Gastrocnemius medialis (tissue), 4 donors: ENCODE data around the gene SYT7. TPM values are rescaled to one million over a fixed set of nuclear protein-coding genes. Genes with fewer than 3 reads are reported as not detected.

Experiments
- ATAC-seq, 2 donors: fragments of 150-250 bp; one replicate each; pipeline ENCODE4 v1.9.1; 2016
- DNase-seq, 2 donors: peaks; one replicate each; pipeline ENCODE4 v3.0.0-alpha.2; 2019
- H3K27ac ChIP-seq, 4 donors: fragments of 200-600 bp; sonication (generic); 1 replicate in 1 of 4; 2 replicates in 3 of 4; pipeline ENCODE4 v1.5.1; 2016 to 2018; ENCODE audit warnings: mild to moderate bottlenecking in 2 of 4, moderate library complexity in 1 of 4
- H3K27me3 ChIP-seq, 3 donors: fragments of 200-600 bp; sonication (generic) in 2 of 3; 1 replicate in 1 of 3; 2 replicates in 2 of 3; pipeline versions ENCODE4 v1.5.1 to v1.6.0; 2016 to 2019; ENCODE audit warnings: mild to moderate bottlenecking in 1 of 3, moderate library complexity in 1 of 3
- H3K36me3 ChIP-seq, 2 donors: fragments of 200-600 bp; sonication (generic) in 1 of 2; one replicate each; pipeline ENCODE4 v1.5.1; 2017 to 2018
- H3K4me1 ChIP-seq, 2 donors: fragments of 200-600 bp; sonication (generic) in 1 of 2; one replicate each; pipeline ENCODE4 v1.5.1; 2016 to 2017; ENCODE audit warnings: mild to moderate bottlenecking in 2 of 2
- H3K4me3 ChIP-seq, 4 donors: fragments of 200-600 bp; sonication (generic) in 3 of 4; 1 replicate in 1 of 4; 2 replicates in 3 of 4; pipeline ENCODE4 v1.5.1; 2016 to 2019; ENCODE audit warnings: mild to moderate bottlenecking in 2 of 4
- H3K9me3 ChIP-seq, 3 donors: fragments of 200-600 bp; sonication (generic) in 2 of 3; 1 replicate in 1 of 3; 2 replicates in 2 of 3; pipeline ENCODE4 v1.5.1; 2016 to 2019
- POLR2A ChIP-seq, 2 donors: fragments of 450-650 bp; IDR thresholded peaks; one replicate each; pipeline ENCODE4 v1.6.1; 2017; ENCODE audit warnings: antibody characterized with exemption in 2 of 2, mild to moderate bottlenecking in 2 of 2, moderate library complexity in 2 of 2
- in situ Hi-C, 4 donors: fragments of 200-750 bp; cut with MboI; loops; one replicate each; pipeline versions ENCODE4 v1.15.0 to v1.8.0; 2017; ENCODE audit warnings: low sequenced_read_pairs in 4 of 4
- intact Hi-C: fragments of 100-400 bp; cut with DNase I; formaldehyde crosslinking; loops from one replicate; pipeline ENCODE4 v1.15.1; 2023; ENCODE audit warnings: low total_unique reads
- total RNA-seq, 4 donors: library from RNA; depleted of rRNA; stranded (reverse); fragments of >200 nt; gene quantifications; one replicate each; pipeline versions ENCODE4 v1.1.0 to v1.2.3, GENCODE V29; 2016
- TF ChIP-seq, protein P1 (sequence below), 5 experiments: fragments of 450-650 bp in 3 of 5; fragments of 200-600 bp in 2 of 5; sonication (generic) in 2 of 5; IDR thresholded peaks in 4 of 5; conservative IDR thresholded peaks in 1 of 5; 1 replicate in 4 of 5; 2 replicates in 1 of 5; pipeline ENCODE4 v1.5.1; 2016 to 2019; ENCODE audit warnings: antibody characterized with exemption in 5 of 5, mild to moderate bottlenecking in 3 of 5, moderate library complexity in 3 of 5

The SYT7 gene
- total RNA-seq, 4 donors from 2014 or later: 0.68 to 4.9 (median 1.4) TPM

DNA sequence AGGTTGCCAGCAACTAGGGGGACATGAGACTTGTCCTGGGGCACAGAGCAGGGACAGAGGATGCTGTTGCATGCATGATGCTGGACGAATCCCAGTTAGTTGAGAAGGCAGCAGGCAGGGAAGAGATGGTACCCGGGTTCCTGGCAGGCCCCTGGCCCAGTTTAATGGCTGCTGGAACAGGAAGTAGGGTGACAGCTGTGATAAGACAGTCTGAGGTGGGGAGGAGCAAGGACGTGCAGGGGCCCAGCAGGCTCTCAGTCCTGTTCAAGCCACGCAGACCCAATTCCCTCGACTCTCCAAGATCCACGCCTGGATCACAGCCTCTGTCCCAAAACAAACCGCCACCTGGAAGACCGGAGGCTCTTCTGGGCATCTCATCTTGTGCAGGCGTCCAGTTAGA lies 40.3 kb downstream of the SYT7 start:
- H3K27me3 ChIP-seq: peaks cover 0 to 4% (median 0%) of the 10 kb centered on the region in 3 donors
- peaks cover 6% of the 10 kb centered on the region in 2 donors for H3K4me1 ChIP-seq
- H3K27ac ChIP-seq: no peak overlapping the region
- H3K9me3 ChIP-seq: no peaks in the 10 kb centered on the region
- intact Hi-C loops (no loop called here), in situ Hi-C loops (no loop called here)
- no peak for DNase-seq
- H3K36me3 ChIP-seq: no peaks in the 10 kb centered on the region
- TF ChIP-seq, protein P1, sequence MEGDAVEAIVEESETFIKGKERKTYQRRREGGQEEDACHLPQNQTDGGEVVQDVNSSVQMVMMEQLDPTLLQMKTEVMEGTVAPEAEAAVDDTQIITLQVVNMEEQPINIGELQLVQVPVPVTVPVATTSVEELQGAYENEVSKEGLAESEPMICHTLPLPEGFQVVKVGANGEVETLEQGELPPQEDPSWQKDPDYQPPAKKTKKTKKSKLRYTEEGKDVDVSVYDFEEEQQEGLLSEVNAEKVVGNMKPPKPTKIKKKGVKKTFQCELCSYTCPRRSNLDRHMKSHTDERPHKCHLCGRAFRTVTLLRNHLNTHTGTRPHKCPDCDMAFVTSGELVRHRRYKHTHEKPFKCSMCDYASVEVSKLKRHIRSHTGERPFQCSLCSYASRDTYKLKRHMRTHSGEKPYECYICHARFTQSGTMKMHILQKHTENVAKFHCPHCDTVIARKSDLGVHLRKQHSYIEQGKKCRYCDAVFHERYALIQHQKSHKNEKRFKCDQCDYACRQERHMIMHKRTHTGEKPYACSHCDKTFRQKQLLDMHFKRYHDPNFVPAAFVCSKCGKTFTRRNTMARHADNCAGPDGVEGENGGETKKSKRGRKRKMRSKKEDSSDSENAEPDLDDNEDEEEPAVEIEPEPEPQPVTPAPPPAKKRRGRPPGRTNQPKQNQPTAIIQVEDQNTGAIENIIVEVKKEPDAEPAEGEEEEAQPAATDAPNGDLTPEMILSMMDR (IDR thresholded peaks at IDR 0.05 in 4 of 5, conservative IDR thresholded peaks at IDR 0.05 in 1 of 5): no peak
- no peak for TF ChIP-seq POLR2A (IDR thresholded peaks at IDR 0.05)
- no peak for ATAC-seq
- no peak overlapping the region for H3K4me3 ChIP-seq

DNA sequence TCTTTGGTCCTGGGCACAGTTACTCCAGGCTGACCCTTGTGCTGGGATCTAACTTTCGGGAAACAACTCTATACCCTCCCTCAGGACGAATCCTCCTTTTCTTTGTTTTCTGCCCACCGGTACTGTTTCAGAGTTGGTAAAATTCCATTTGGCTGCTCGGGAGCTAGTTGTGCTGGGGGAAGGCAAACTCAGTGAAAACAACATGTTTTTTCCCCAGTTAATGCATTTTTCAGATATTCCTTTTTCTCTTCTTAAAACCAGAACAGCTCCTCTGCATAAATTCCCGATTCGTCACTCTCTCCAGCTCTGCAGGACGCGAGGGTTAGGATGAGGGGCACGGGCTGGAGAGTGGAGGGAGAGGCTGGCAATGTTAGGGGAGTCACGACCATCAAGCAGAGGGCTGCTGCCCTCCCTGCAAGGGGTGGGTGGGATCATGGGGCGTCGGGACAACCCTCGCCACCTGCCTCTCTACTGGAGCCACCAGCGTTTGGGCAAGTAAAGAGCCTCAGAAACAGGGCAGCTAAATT lies 41.0 kb downstream of the SYT7 start:
- Histone ChIP-seq H3K27ac (no peak overlapping the region), H3K4me3 (no peak overlapping the region), H3K27me3 (no peaks in the 10 kb centered on the region), H3K36me3 (no peaks in the 10 kb centered on the region), H3K4me1 (peaks cover 6% of the 10 kb centered on the region in 2 donors), H3K9me3 (no peaks in the 10 kb centered on the region)
- in situ Hi-C loops (no loop called here), intact Hi-C loops (no loop called here)
- TF ChIP-seq, protein P1 (IDR thresholded peaks at IDR 0.05 in 4 of 5, conservative IDR thresholded peaks at IDR 0.05 in 1 of 5): no peak
- TF ChIP-seq POLR2A (IDR thresholded peaks at IDR 0.05): no peak
- DNase-seq: no peak
- ATAC-seq: no peak

DNA sequence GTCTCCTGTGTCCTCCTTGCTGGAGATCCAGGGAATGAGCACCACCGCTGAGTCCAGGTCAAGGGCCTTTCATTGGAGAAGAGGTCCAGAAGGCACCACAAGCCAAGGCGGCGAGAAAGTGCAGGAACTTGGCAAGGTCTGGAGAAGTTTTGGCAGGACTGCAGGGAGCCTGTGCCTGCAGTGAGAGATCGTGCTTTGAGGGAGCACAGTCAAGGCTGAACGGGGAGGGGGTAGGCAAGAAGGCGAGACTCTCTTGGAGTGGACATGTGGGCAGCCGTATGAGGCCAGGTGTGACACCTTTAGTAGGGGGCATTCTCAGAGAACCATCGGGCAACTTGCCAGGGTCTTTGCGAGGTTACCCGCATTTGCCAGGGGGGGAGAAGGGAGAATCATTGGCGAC lies 41.9 kb downstream of the SYT7 start:
- no peak overlapping the region for H3K4me3 ChIP-seq
- no peaks in the 10 kb centered on the region for H3K9me3 ChIP-seq
- TF ChIP-seq POLR2A (IDR thresholded peaks at IDR 0.05): no peak
- TF ChIP-seq, protein P1 (IDR thresholded peaks at IDR 0.05 in 4 of 5, conservative IDR thresholded peaks at IDR 0.05 in 1 of 5): no peak
- H3K4me1 ChIP-seq: peaks cover 6% of the 10 kb centered on the region in 2 donors
- intact Hi-C loops: no loop called here
- no peaks in the 10 kb centered on the region for H3K27me3 ChIP-seq
- no peak overlapping the region for H3K27ac ChIP-seq
- DNase-seq (no peak), ATAC-seq (no peak)
- no peaks in the 10 kb centered on the region for H3K36me3 ChIP-seq
- in situ Hi-C loops: no loop called here

DNA sequence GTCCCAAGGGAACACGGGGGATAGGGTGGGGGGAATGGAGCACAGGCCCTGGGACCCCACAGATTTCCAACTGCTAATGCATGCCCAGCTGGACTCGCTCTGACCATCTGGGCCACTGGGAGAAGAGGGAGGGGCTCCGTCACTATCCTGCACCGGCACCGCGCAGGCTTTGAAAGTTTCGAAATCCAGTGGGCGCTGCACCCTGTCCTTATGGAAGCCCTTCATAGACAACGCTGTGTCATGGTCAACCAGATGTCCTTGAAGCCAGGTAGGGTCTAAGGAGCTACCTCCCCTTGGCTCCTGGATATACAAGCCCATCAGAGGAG lies 42.3 kb downstream of the SYT7 start:
- intact Hi-C loops: no loop called here
- in situ Hi-C loops: no loop called here
- Histone ChIP-seq H3K4me1 (peaks cover 6% of the 10 kb centered on the region in 2 donors), H3K9me3 (no peaks in the 10 kb centered on the region), H3K4me3 (no peak overlapping the region), H3K27me3 (no peaks in the 10 kb centered on the region), H3K36me3 (no peaks in the 10 kb centered on the region), H3K27ac (no peak overlapping the region)
- ATAC-seq: no peak
- TF ChIP-seq, protein P1 (IDR thresholded peaks at IDR 0.05 in 4 of 5, conservative IDR thresholded peaks at IDR 0.05 in 1 of 5): no peak
- no peak for TF ChIP-seq POLR2A (IDR thresholded peaks at IDR 0.05)
- DNase-seq: no peak

DNA sequence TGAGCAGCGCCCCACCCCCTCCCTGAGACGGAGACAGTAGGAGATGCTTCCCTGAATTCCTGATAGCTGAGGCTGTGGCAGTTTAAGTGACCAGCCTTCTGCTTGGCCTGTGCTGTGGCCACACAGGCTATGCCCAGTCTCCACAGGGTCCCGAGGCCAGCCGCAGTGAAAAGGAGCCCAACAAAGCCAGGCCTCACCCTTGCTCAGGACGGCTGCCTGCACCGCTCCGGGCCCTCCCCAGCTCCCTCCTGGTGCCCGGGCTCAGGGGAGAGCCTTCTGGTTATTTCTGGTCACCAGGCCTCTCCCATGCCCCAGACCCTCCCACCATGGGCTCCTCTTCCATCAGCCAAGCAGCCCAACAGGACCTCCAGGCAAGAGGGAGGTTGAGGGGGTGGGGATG lies 43.5 kb downstream of the SYT7 start:
- no peak overlapping the region for H3K27ac ChIP-seq

More for the DNA sequence above, 43.5 kb downstream of the SYT7 start:
- in situ Hi-C loops (no loop called here), intact Hi-C loops (no loop called here)
- no peak for DNase-seq
- TF ChIP-seq POLR2A (IDR thresholded peaks at IDR 0.05): no peak
- TF ChIP-seq, protein P1 (IDR thresholded peaks at IDR 0.05 in 4 of 5, conservative IDR thresholded peaks at IDR 0.05 in 1 of 5): no peak
- Histone ChIP-seq H3K4me1 (peaks cover 6% of the 10 kb centered on the region in 2 donors), H3K36me3 (no peaks in the 10 kb centered on the region), H3K27me3 (no peaks in the 10 kb centered on the region), H3K4me3 (no peak overlapping the region), H3K9me3 (no peaks in the 10 kb centered on the region)
- ATAC-seq: no peak
